ENCODE results near the gene LIMS2. TPM values are rescaled to one million over a fixed set of nuclear protein-coding genes. Genes with fewer than 3 reads are reported as not detected.

The LIMS2 gene
- polyA plus RNA-seq, 2 of the 4 experiments (the other 2 are of a cell fraction), result 1.2 to 6.1 TPM

GRCh38 chr2:127658641-127659407 lies 16.5 kb downstream of the LIMS2 start:
- DNase-seq (ENCODE audit: low read depth in 1 of 2, low spot score in 1 of 2), result no peak
- Histone ChIP-seq H3K27ac (no peak overlapping the region), H3K9me3 (no peaks in the 10 kb centered on the region), H3K4me3 (no peak overlapping the region), H3K4me1 (no peaks in the 10 kb centered on the region), H3K4me2 (no peak overlapping the region)
- POLR2A ChIA-PET, result no interaction called here
- 85% methylated on average over 19 of the region's 20 CpGs for WGBS (ENCODE audit: missing lambda C conversion rate)
- ATAC-seq, result no peak
- TF ChIP-seq RNF2 (IDR thresholded peaks at IDR 0.05; ENCODE audit: borderline replicate concordance, low read depth) (no peak), ZFP36 (IDR thresholded peaks at IDR 0.05; ENCODE audit: borderline replicate concordance, partially characterized antibody) (no peak), MAFK (IDR thresholded peaks at IDR 0.05; ENCODE audit: partially characterized antibody) (no peak), NFE2L2 (conservative IDR thresholded peaks at IDR 0.05; ENCODE audit: low read length) (no peak)
- no peak for FAIRE-seq
- CTCF ChIA-PET, result interaction anchor here (0.9 to 1.3 kb wide), 2 partner anchors 27 to 37 kb away, joined by 3 to 4 read pairs; no protein-coding TSS in a partner anchor

- no peak for ATAC-seq
- DNase-seq (ENCODE audit: low read depth in 1 of 2, low spot score in 1 of 2), result no peak
- ChIA-PET POLR2A (no interaction called here), CTCF (interaction anchor here (1.0 kb wide), 1 partner anchor 66 kb away, joined by 3 read pairs; no protein-coding TSS in a partner anchor)
- TF ChIP-seq FOSB (CRISPR knock-in tag; IDR thresholded peaks at IDR 0.05) (no peak), RCOR1 (IDR thresholded peaks at IDR 0.05; ENCODE audit: low read depth, low read length) (no peak), PBX3 (IDR thresholded peaks at IDR 0.05) (no peak), POLR2AphosphoS2 (conservative IDR thresholded peaks at IDR 0.05; ENCODE audit: low read length) (no peak), USF2 (IDR thresholded peaks at IDR 0.05) (no peak)
- Histone ChIP-seq H3K4me3 (no peak overlapping the region), H3K9me3 (no peaks in the 10 kb centered on the region), H3K4me1 (no peaks in the 10 kb centered on the region), H3K4me2 (no peak overlapping the region), H3K27ac (no peak overlapping the region)
- 74% methylated on average over 6 of the region's 6 CpGs for WGBS (ENCODE audit: missing lambda C conversion rate)
- FAIRE-seq, result no peak
Measured at GRCh38 chr2:127658146-127658545, 17.2 kb downstream of the LIMS2 start.

GRCh38 chr2:127657232-127657595 lies 18.1 kb downstream of the LIMS2 start:
- 86% methylated on average over 9 of the region's 17 CpGs for WGBS (ENCODE audit: missing lambda C conversion rate)
- H3K4me2 ChIP-seq, result no peak overlapping the region

More at GRCh38 chr2:127657232-127657595, 18.1 kb downstream of the LIMS2 start:
- Histone ChIP-seq H3K27ac (no peak overlapping the region), H3K4me1 (no peaks in the 10 kb centered on the region), H3K4me3 (no peak overlapping the region), H3K9me3 (no peaks in the 10 kb centered on the region)
- no peak for FAIRE-seq
- CTCF ChIA-PET, result interaction anchor here (1.0 kb wide), 1 partner anchor 65 kb away, joined by 3 read pairs; no protein-coding TSS in a partner anchor
- no peak for TF ChIP-seq JUNB (IDR thresholded peaks at IDR 0.05)
- no peak for TF ChIP-seq ZFP36 (IDR thresholded peaks at IDR 0.05; ENCODE audit: borderline replicate concordance, partially characterized antibody)
- TF ChIP-seq BCL3 (IDR thresholded peaks at IDR 0.05), result no peak
- no peak for TF ChIP-seq NPAS2 (CRISPR knock-in tag; IDR thresholded peaks at IDR 0.05; ENCODE audit: borderline replicate concordance)
- no peak for TF ChIP-seq CTCF (IDR thresholded peaks at IDR 0.05)
- no peak for TF ChIP-seq HEYL (CRISPR knock-in tag; IDR thresholded peaks at IDR 0.05)
- no peak for TF ChIP-seq ZC3H11A (IDR thresholded peaks at IDR 0.05)
- no peak for TF ChIP-seq REST (IDR thresholded peaks at IDR 0.05)
- TF ChIP-seq CEBPB (IDR thresholded peaks at IDR 0.05), result no peak
- no peak for TF ChIP-seq ELK1 (IDR thresholded peaks at IDR 0.05; ENCODE audit: low read depth, low read length)
- TF ChIP-seq HOXA7 (CRISPR knock-in tag; IDR thresholded peaks at IDR 0.05), result no peak
- TF ChIP-seq NR3C1 (IDR thresholded peaks at IDR 0.05), result no peak
- TF ChIP-seq TP53 (CRISPR knock-in tag; IDR thresholded peaks at IDR 0.05), result no peak
- TF ChIP-seq HOXB13 (CRISPR knock-in tag; IDR thresholded peaks at IDR 0.05; ENCODE audit: low read depth), result no peak
- no peak for TF ChIP-seq NFE2L2 (conservative IDR thresholded peaks at IDR 0.05; ENCODE audit: low read length)
- no peak for ATAC-seq
- no peak for DNase-seq (ENCODE audit: low read depth in 1 of 2, low spot score in 1 of 2)
- POLR2A ChIA-PET, result no interaction called here
